H1 (cell line): ENCODE measurements around the gene STARD4. TPM values are rescaled to one million over a fixed set of nuclear protein-coding genes. Genes with fewer than 3 reads are reported as not detected.

Source experiments
- SIRT6 ChIP-seq: IDR thresholded peaks from one replicate; pipeline ENCODE4 v1.7.1; 2012; ENCODE audit warnings: low read length, inconsistent platforms
- SP1 ChIP-seq: IDR thresholded peaks from 2 replicates; pipeline ENCODE4 v1.6.1; 2011; ENCODE audit warnings: low read depth, low read length
- polyA plus RNA-seq, 7 experiments: library from polyadenylated mRNA; depleted of rRNA in 3 of 7; stranded (reverse) in 5 of 7; unstranded in 2 of 7; fragments of >200 nt in 5 of 7; fragments of 200-250 nt in 2 of 7; gene quantifications; 1 replicate in 5 of 7; 2 replicates in 1 of 7; 4 replicates in 1 of 7; pipeline versions ENCODE4 v1.2.1 to v1.2.3, GENCODE V29; 2011 to 2013; ENCODE audit warnings: missing spikeins in 2 of 7, mixed read lengths in 2 of 7
- total RNA-seq: library from RNA; stranded (reverse); fragmentation: NEBNext Ultra II Directional; extraction: Animal tissue kit (Norgen Biotek cat#: 25700); gene quantifications from 2 replicates; pipeline ENCODE4 v1.2.1, GENCODE V29; 2021
- TF ChIP-seq, protein P1 (sequence below): fragments of 300-600 bp; sonication (generic); IDR thresholded peaks from 2 replicates; pipeline ENCODE4 v1.7.1; 2012; ENCODE audit warnings: low read length, moderate library complexity, mild to moderate bottlenecking, inconsistent platforms; ENCODE audit not compliant: insufficient replicate concordance

STARD4 gene
- total and polyA plus RNA-seq, 2 of the 8 experiments (the other 6 are each of a cell fraction or from before 2014, with no cell fraction given): 10.8 to 47.9 TPM

DNA sequence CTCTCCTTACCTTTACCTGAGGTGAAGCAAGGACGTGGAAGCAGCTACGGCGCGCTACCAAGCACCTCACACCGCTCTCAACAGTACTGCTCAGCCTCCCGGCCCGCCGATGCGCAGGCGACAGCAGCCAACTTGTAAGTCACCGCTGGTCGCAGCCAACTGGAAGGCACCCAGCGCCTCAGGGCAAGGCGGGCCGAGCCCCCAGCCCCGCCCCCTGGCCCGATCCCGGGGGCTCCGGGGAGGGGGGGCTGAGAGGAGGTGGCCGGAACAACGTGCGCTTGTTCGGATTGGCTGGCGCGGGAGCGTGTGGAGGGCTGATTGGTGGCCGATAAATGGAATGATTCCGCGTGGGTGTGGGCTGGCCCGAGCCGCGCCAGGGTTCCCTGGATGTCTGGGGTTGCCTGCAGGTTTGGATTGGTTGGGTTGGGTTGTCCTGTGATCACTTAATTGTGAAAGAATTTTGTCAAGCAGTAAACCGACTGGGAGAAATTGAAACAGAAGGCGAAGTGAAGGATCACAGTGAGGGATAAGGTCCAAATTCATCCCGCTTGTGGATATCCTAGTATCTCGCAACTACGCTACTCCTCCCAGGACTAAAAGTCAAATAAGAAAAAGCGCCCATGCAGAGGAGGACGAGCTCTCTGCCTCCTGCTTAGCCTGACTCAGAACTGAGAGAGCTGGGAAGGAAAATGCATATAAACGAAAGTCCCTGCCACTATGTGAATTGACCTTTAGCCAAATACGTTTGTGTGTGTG, at the start of gene STARD4 (continued):
- TF ChIP-seq, protein P1, sequence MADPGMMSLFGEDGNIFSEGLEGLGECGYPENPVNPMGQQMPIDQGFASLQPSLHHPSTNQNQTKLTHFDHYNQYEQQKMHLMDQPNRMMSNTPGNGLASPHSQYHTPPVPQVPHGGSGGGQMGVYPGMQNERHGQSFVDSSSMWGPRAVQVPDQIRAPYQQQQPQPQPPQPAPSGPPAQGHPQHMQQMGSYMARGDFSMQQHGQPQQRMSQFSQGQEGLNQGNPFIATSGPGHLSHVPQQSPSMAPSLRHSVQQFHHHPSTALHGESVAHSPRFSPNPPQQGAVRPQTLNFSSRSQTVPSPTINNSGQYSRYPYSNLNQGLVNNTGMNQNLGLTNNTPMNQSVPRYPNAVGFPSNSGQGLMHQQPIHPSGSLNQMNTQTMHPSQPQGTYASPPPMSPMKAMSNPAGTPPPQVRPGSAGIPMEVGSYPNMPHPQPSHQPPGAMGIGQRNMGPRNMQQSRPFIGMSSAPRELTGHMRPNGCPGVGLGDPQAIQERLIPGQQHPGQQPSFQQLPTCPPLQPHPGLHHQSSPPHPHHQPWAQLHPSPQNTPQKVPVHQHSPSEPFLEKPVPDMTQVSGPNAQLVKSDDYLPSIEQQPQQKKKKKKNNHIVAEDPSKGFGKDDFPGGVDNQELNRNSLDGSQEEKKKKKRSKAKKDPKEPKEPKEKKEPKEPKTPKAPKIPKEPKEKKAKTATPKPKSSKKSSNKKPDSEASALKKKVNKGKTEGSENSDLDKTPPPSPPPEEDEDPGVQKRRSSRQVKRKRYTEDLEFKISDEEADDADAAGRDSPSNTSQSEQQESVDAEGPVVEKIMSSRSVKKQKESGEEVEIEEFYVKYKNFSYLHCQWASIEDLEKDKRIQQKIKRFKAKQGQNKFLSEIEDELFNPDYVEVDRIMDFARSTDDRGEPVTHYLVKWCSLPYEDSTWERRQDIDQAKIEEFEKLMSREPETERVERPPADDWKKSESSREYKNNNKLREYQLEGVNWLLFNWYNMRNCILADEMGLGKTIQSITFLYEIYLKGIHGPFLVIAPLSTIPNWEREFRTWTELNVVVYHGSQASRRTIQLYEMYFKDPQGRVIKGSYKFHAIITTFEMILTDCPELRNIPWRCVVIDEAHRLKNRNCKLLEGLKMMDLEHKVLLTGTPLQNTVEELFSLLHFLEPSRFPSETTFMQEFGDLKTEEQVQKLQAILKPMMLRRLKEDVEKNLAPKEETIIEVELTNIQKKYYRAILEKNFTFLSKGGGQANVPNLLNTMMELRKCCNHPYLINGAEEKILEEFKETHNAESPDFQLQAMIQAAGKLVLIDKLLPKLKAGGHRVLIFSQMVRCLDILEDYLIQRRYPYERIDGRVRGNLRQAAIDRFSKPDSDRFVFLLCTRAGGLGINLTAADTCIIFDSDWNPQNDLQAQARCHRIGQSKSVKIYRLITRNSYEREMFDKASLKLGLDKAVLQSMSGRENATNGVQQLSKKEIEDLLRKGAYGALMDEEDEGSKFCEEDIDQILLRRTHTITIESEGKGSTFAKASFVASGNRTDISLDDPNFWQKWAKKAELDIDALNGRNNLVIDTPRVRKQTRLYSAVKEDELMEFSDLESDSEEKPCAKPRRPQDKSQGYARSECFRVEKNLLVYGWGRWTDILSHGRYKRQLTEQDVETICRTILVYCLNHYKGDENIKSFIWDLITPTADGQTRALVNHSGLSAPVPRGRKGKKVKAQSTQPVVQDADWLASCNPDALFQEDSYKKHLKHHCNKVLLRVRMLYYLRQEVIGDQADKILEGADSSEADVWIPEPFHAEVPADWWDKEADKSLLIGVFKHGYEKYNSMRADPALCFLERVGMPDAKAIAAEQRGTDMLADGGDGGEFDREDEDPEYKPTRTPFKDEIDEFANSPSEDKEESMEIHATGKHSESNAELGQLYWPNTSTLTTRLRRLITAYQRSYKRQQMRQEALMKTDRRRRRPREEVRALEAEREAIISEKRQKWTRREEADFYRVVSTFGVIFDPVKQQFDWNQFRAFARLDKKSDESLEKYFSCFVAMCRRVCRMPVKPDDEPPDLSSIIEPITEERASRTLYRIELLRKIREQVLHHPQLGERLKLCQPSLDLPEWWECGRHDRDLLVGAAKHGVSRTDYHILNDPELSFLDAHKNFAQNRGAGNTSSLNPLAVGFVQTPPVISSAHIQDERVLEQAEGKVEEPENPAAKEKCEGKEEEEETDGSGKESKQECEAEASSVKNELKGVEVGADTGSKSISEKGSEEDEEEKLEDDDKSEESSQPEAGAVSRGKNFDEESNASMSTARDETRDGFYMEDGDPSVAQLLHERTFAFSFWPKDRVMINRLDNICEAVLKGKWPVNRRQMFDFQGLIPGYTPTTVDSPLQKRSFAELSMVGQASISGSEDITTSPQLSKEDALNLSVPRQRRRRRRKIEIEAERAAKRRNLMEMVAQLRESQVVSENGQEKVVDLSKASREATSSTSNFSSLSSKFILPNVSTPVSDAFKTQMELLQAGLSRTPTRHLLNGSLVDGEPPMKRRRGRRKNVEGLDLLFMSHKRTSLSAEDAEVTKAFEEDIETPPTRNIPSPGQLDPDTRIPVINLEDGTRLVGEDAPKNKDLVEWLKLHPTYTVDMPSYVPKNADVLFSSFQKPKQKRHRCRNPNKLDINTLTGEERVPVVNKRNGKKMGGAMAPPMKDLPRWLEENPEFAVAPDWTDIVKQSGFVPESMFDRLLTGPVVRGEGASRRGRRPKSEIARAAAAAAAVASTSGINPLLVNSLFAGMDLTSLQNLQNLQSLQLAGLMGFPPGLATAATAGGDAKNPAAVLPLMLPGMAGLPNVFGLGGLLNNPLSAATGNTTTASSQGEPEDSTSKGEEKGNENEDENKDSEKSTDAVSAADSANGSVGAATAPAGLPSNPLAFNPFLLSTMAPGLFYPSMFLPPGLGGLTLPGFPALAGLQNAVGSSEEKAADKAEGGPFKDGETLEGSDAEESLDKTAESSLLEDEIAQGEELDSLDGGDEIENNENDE: no peak
- peak; percentile 80 for TF ChIP-seq SP1
- no peak for TF ChIP-seq SIRT6
